ENCODE data around the gene CPLX1.
"Not testable (repeated sequence)": the region's sequence is repeated elsewhere in the genome, so short reads cannot be mapped to it uniquely, and the experiment has no call there.

CPLX1 gene

GRCh38 chr4:775485-775884, 50.4 kb downstream of the CPLX1 start:
- DNase-seq (ENCODE audit: low spot score) = not testable (repeated sequence)

DNA sequence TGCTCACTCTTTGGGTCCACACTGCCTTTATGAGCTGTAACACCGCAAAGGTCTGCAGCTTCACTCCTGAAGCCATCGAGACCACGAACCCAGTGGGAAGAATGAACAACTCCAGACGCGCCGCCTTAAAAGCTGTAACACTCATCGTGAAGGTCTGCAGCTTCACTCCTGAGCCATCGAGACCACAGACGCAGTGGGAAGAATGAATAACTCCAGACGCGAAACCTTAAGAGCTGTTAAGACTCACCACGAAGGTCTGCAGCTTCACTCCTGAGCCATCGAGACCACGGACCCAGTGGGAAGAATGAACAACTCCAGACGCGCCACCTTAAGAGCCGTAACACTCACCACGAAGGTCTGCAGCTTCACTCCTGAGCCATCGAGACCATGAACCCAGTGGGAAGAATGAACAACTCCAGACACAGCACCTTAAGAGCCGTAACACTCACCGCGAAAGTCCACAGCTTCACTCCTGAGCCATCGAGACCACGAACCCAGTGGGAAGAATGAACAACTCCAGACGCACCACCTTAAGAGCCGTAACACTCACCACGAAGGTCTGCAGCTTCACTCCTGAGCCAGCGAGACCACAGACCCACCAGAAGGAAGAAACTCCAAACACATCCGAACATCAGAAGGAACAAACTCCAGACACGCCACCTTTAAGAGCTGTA, 51.4 kb downstream of the CPLX1 start:
- not testable (repeated sequence) for DNase-seq (ENCODE audit: low spot score)

DNA sequence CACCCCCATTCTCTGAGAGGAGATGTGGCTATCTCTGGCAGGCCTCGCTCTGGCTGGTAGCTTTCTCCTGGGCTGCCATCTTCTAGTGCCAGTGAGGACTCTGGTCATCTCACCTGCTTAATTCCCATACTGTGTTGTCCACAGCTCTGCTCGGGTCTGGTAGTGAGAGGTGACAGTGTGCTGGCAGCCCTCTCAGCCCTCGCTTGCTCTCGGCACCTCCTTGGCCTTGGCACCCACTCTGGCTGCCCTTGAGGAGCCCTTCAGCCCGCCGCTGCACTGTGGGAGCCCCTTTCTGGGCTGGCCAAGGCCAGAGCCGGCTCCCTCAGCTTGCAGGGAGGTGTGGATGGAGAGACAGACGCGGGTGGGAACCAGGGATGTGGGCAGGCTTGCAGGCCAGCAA, 52.7 kb downstream of the CPLX1 start:
- peak; percentile 24 for DNase-seq (ENCODE audit: low spot score)

- DNase-seq (ENCODE audit: low spot score) = no peak
These were observed 53.2 kb downstream of the CPLX1 start for GRCh38 chr4:772776-773175.

DNA sequence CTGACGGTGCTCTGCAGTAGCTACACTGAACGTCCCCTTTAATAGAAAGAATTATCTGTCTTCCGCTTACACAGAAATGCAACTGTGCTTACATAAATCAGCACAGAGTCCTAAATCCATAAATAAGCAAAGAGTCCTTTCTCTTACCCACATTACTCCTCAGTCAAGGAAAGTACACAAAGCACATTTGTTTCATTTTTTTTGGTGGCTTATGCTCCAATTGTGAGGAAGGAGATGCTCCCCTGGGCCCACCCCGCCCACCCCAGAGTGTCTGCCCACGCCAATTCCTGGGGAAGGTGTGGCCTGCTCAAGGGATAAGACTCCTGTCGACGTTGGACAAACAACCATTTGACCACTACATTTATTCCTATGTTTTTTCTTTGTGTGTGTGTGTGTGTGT, 53.8 kb downstream of the CPLX1 start:
- DNase-seq (ENCODE audit: low spot score) = peak; percentile 32

DNA sequence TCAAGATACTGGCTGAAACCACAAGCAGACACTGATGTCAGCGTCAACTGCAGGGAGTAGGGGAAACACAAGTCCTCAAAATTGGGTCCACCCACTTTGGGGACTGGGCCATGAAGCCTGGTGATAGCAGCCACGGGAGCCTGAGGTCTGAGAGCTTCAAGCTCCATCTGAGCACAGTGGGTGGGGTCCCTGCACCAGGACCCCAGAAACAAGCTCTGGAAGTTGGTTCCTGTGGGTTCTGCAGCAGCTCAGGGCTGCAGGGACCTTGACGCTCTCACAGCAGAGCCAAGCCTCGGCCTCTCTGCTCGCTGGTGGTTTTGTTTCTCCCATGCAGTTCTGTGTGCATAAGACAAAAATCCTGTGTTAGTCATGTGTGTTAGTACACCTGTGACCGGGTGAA, 54.5 kb downstream of the CPLX1 start:
- DNase-seq (ENCODE audit: low spot score) = peak; percentile 29

- DNase-seq (ENCODE audit: low spot score) = no peak
These were observed 55.9 kb downstream of the CPLX1 start for GRCh38 chr4:770022-770421.

- DNase-seq (ENCODE audit: low spot score) = no peak
These were observed 56.4 kb downstream of the CPLX1 start for GRCh38 chr4:769511-769910.

DNA sequence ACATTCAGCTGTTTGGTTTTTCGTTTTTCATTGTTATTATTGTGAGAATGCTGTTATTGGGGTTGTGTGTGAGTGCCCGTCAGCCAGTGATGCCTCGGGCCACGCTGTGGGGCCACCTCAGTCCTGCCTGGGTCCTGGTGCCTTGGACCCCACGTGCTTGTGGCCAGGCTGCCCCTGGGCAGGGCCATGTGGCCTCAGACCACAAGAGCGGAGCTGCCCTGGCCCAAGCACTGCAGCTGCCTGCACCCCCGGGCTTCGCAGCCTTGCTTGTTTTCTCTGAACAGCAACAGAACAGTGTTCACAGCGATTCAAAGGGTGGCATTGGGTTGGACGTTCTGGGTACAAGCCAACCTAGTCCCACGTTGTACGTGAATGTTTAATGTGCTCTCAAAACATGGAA, 56.9 kb downstream of the CPLX1 start:
- DNase-seq (ENCODE audit: low spot score) = no peak

- DNase-seq (ENCODE audit: low spot score) = no peak
These were observed 57.9 kb downstream of the CPLX1 start for GRCh38 chr4:768076-768475.

DNA sequence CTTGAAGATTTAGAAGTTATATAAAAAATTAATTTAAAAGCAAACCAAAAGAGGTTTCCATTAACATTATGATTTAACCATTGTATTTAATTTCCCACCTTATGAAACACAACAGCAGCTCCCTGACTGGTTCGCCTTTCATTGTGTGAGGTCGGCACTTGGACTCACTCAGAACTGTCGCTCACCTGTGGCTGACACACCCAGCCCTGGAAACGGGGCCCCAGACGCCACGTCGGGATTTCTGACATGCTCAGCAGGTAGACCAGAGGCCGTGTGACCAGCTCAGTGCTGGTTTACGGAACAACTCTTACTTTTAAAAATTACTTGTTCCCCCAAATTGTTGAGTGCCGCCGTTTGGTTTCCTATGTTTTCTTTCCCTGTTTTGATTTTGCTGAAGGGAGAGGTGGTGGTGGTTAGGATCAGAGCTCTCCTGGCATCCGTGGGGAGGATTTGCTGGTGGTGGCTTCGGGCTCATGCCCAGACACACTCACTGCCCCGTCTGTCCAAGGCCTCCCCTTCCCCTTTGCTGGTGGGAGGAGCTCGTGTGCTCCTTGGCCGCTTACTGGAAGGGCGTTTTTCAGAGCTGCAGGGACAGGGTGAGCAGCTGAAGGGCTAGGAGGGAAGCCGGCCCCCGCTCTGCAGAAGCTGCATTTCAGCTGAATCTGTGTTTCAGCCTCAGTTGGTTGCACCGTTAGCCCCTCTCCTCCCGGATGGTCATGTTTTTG, 59.2 kb downstream of the CPLX1 start:
- DNase-seq (ENCODE audit: low spot score) = peak; percentile 59

DNA sequence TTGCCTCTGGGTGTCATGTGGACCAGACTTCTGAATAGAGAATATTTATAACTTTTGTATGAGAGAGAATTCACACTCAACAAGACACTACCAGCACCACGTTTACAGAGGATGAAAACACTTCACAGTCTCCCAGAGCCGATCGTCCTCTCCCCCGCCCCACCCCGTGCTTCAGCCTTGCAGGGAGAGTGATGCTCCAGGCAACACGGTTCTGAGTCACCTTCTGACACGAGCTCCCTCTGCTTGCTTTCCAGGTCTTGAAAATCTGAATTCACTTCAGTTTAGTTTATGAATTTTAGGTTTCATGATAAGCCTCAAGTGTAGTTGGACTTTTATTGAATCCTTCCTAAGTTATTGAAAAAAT, 59.8 kb downstream of the CPLX1 start:
- DNase-seq (ENCODE audit: low spot score) = no peak

DNA sequence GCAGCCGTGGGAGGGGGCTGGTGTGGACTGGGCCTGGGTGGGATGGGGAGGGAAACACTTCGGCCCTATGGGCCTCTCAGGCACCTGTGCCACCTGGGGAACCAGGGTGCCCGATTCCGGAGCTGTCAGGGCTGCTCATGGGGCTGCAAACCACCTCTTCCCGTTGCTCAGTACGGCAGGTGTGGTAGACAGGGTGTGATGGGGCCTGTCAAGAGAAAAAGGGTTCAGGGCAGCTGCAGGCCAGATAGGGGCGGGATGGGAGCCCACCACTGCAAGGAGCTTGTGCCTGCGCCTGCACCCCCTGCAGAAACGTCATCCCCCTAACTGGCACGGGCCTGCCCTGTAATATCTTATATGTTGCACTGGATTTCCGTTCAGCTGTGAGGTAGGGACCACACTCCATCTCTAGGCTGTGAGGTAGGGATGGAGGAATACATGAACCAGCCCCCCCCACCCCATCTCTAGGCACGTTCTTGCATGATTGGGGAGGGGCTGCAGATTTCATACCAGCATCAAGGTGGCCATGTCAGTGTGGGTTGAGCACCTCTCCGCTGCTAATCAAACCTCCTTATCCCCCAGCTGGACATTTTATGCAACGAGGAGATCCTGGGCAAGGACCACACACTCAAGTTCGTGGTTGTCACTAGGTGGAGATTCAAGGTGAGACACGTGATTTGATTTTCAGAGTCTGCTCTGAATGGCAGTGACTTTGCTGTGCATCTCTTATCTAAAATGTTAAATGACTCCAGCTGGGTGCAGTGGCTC, 61.3 kb downstream of the CPLX1 start:
- DNase-seq (ENCODE audit: low spot score) = no peak

- no peak for DNase-seq (ENCODE audit: low spot score)
These were observed 62.0 kb downstream of the CPLX1 start for GRCh38 chr4:763922-764321.

- peak; percentile 42 for DNase-seq (ENCODE audit: low spot score)
These were observed 62.6 kb downstream of the CPLX1 start for GRCh38 chr4:763191-763810.

GRCh38 chr4:762211-763190, 63.4 kb downstream of the CPLX1 start:
- peak; percentile 81 for DNase-seq (ENCODE audit: low spot score)

DNA sequence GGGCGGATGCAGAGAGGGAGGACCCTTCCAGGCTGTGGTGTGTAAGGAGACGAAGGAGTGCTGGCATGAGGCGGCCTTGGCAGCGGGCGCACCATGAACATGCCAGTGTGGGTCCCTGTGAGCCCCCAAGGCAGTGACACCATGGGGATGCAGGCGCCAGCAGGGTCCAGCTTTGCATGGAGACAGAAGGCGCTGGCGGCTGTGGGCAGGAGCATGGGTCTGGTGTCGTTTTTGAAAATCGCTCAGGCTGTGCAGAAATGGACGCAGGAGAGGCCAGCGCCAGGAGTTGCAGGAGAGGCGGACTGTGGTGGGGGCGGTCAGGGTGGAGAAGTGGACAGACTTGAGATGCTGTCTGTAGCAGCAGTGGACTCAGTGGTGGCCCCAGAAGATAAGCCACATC, 64.2 kb downstream of the CPLX1 start:
- DNase-seq (ENCODE audit: low spot score) = no peak

DNA sequence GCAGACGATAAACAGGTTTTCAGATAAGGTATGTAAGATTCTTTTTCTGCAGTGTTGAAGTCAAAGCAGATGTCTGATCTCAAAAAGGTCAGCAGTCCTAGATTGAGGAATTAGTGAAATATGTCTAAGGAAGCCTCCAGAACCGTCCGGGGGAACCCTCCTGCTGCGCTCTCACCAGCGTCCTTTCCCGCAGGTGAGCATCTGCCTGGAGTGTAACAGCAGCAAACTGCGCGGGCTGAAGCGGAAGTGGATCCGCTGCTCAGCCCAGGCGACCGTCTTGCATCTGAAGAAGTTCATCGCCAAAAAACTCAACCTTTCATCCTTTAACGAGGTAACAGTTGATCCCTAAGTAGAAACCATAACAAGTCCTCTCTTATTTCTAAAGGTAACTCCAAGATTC, 64.8 kb downstream of the CPLX1 start:
- no peak for DNase-seq (ENCODE audit: low spot score)

DNA sequence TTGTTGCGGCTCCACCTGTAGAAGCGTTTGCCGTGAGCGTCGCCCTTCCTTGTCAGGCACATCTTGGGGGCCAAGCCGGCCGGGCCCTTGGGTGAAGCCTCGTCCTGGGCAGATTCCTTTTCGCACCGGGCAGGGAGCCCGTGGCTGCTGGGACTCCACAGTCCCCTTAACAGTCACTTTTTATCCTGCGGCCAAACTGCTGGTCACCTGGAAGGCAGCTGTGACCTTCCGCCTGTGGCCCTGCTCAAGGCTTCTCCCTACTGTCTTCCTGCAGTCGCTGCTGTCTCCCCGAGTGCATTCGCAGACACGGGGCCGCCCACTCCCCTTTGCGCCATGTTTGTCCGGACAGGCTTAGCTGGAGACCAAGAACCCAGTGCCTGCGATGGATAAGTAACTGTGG, 65.3 kb downstream of the CPLX1 start:
- no peak for DNase-seq (ENCODE audit: low spot score)

- DNase-seq (ENCODE audit: low spot score) = not testable (repeated sequence)
These were observed 66.1 kb downstream of the CPLX1 start for GRCh38 chr4:759810-760209.

DNA sequence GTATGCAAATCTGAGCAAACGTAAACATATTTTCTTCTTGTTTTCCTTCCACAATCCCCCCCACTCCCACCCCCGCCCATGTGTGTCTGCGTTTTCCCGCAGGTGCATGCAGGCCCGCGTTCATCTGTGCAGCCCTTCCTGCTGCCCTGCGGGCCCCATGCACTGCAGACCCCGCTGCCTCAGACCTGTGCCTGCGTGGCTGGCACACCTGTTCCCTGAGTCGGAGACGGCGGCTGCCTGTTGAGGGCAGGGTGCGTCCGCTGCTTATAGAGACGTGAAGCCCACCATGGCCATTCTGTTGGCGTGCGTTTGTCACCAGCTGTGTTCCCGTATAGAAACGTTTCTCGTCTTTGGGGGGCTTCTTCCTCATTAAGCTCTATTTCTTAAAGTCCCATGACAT, 68.8 kb downstream of the CPLX1 start:
- DNase-seq (ENCODE audit: low spot score) = no peak

Data from cerebellar cortex (tissue), 1 donor.